ENCODE measurements around the gene COPS9.

The COPS9 gene

DNA sequence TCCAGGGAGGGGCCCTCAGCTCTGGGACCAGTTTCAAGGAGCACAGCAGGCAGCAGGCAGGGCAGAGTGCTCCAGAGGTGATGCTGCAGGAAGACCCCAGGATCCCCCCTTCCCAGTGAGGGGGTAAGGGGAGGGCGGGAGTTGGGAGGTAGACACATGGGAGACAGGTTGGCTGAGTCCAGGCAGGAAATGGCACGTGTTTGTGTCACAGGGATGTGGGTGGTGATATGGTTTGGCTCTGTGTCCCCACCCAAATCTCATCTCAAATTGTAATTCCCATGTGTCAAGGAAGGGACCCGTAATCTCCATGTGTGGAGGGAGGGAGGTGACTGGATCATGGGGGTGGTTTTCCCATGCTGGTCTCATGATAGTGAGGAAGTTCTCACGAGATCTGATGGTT lies 29.6 kb upstream of the COPS9 start:
- DNase-seq: no peak

DNA sequence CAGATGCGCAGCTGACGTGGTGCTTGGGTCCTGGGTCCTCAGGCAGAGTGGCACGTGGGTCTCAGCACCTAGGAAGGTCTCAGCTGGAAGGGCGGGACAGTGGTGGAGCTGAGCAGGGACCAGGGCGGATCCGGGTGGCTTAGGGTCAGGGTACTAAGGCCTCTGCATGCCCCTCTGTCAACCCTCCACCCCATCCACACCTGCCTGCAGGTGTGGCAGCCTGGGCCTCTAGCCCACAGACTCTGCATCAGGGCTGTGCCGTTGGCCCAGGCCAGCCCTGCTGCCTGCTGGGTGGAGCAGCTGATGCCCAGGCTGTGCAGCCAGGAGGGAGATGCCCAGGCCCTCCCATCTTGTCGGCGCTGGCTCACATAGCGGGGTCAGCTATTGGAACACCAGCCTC lies 28.9 kb upstream of the COPS9 start:
- DNase-seq: no peak

DNA sequence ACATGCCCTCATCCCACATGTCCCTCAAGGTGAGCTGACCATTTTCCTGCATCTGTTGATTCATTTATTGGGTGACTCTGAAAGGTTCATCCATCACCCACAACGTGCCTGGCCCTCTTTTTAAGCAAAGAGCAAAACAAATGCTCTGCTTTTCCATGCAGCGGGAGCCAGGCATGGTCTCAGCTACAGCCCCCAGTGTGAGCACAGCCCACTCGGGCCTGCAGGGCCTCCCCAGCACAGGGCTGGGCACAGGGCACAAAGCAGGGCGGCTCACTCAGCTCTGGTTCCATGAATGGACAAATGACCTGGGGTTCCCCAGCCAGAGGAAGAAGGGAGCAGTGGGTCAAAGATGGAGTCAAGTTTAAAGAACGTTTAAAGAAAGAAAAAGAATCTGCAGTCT lies 28.5 kb upstream of the COPS9 start:
- DNase-seq: no peak

DNA sequence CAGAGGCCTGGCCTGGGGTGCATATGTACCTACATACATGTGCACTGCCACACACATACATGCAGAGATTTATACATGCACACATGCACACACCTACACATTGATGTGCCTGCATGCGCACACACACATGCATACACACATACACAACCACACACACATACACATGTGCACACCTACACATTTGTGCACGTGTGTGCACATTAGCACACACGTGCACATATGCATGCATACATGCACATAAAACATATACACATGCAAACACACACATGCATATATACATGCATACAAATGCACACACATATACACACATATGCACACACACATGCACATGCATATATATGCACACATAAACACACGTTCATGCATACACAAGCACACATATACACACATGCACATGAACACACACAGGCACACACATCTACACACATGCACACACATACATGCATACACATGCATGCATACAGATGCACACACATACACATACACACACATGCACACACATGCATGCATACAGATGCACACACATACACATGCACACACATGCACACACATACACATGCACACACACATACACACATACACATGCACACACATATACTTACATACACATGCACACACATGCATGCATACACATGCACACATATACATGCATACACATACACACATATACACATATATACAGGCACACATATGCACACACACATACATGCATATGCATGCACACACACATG lies 27.9 kb upstream of the COPS9 start:
- DNase-seq: no peak

DNA sequence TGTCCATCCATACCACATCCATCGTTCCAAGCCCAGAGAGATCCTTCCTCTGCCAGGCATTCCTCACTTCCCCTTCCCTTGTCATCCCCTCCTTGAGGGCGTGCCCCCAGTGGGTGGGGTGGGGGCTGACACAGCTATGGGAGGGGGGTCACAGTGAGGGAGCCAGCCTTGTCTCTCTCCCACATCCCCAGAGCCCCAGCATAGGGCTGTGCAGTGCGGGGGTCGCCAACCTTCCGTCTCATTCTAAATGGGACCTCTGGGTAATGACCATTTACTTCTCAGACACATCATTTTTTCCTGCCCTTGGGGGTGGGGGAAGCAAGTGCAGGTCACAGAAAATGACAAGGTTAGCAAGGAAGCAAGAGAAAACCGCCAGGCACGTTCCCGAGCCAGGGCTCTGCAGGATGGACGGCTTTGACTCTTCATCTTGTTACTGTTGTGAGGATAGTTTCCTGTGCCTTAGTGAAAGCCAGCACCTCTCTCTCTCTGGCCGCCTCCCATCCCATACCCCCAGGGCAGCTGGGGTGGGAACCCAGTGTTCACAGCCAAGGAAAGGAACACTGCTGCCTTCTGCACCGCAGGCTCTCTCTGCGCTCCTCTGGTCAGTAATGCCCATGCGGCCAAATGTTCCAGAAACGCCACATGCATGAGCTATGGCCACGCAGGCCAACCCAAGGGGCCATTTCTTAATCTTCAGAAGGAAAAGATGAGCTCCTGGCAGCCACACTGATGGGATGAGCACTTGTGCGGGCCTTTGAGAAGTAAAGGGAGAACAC lies 27.0 kb upstream of the COPS9 start:
- DNase-seq: no peak

DNA sequence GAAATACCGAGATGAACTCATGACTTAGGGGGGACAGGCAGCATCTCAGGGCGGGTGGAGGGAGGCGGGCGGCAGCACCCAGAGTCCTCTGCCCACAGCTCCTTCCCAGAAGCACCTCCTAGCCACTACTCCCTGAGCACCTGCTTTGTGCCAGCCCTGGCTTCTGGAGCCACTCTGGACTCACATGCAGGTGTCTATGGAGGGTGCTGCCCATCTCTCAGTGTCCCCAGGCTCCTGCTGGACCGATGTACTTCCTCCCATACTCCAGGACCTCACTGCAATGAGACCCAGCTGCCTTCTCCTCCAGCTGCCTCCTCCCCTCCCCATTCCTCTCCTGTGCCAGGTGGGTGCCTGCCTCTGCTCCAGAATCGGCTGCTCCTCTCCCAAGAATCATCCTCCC lies 26.4 kb upstream of the COPS9 start:
- no peak for DNase-seq

DNA sequence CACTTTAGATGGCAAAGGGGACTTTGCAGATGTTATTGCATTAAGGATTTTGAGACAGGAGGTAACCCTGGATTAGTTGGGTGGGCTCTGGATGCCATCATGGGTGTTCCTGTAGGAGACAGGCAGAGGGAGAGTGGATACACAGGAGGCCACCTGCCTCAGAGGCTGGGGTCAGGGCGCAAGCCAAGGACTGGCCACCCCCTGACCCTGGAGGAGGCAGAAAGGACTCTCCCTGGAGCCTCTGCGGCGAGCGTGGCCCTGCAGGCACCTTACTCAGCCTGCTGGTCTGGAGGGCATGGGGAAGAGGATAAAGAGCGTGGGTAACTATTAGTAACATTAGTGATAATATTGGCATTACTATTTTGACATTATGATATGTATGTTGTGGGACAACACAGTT lies 25.9 kb upstream of the COPS9 start:
- no peak for DNase-seq

DNA sequence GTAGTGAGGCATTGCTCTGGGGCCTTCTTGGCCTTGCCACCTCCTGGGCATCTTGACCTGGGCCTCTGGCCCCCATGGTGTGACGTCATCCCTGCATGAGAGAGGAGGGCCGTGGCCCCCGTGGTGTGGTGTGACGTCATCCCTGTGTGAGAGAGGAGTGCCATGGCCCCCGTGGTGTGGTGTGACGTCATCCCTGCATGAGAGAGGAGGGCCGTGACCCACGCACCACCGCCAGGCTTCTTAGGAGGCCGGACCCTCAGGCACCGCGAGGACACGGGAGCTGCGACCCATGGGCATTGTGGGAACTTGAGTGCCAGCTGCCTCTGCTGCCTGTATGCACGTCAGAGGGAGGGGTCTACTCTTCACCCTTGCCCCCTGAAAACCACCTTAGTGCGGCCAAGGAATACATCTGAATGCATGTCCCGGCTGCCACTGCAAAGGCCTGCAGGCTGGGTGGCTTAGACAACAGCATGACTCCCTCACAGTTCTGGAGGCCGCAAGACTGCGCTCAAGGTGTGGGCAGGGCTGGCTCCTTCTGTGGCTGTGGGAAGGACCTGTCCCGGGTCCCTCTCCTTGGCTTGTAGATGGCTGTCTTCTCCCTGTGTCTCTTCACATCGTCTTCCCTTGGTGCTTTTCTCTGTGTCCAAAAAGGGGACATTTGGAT lies 25.1 kb upstream of the COPS9 start:
- no peak for DNase-seq

DNA sequence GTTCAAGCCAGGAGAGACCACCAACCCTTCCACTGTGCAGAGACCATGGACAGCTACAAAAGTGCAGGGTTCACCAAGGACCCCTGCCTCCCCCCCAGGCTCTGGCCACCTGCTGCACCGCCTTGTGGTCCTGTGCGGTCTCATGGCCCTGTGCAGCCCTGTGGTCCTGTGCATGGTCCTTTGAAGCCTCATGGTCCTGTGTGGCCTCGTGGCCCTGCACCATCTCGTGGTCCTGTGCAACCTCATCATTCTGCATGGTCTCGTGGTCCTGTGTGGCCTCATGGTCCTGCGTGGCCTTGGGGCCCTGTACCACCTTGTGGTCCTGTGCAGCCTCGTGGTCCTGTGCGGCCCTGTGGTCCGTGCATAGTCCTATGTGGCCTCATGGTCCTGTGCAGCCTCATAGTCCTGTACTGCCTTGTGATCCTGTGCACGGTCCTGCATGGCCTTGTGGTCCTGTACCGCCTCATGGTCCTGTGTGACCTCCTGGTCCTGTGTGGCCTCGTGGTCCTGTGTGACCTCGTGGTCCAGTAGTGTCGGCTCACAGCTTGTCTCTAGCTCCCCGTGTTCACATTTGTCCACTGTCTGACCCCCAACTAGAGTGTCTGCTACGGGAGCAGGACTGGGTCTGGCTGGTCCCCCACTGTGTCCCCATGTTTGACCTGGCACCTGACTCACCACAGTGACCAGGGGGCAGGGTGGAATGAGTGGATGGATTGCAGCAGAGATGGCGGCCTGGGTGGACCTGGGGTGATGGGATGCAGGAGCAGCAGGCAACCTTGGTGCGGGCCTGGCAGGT lies 24.4 kb upstream of the COPS9 start:
- no peak for DNase-seq

DNA sequence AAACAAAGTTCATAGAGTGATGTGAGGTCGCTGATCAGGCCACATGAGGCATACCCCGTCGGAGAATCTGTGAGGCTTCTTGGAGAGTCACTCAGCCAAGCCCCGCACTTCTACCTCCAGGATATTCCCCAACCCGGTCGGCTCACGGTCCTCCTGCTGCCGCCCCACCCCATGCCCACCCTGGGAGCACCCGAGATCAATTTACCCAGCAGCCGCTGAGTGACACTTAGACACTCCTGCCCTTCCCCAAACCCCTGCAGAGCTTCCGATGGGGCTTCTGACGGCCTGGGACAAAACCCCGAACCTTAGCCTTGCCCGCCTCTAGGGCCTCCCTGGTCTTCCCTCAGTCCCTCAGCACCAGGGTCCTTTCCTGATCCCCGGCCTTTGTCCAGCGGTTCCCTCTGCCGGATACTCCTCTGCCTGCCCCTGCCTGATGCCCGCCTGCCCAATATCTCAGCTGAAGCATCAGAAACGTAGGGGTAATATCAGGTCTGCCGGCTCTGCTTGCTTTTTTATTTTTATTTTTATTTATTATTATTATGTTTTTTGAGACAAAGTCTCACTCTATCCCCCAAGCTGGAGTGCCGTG lies 23.2 kb upstream of the COPS9 start:
- DNase-seq: no peak

DNA sequence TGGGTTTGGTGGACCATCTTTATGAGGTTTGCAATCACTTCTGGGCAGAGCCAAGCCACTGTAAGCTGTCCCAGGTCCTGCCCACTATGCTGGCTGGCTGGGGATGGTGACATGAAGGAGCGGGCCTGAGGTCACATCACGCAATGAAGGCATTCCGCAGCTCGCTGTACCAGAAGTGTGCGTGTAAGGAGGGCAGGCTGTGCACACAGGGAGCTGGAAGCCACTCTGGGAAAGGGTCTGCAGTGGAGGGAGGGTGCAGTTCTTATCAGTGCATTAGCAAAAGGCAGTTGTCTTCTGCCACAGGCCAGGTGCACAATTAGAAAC lies 21.0 kb upstream of the COPS9 start:
- DNase-seq: no peak

DNA sequence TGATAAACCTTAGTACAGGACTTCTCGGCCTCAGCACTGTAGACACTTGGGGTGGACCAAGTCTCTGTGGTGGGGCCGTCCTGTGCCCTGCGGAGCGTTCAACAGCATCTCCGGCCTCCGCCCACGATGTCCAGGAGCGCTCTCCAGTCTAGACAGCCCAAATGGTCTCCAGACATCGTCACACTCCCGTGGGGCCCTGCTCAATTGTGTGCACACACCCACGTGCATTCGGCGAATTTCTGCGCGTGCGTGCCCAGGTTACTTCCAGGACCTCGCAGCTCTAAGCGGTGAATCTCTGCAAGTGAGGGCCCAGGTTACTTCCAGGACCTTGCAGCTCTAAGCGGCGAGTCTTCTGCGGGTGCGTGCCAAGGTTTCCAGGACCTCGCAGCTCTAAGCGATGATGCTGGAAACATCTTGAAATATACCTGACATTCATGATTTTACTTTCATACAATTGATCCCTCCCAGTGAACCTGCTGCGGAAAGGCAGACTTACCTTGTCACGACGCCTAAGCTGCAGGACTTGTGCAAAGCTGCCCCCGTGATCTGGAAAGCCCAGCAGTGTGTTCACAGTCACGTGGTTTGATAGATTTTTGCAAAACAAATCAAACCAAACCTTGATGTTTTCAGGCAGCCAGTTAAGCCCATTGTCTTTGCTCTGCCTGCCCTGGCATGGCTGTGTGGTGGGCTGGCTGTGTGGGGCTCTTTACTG lies 20.5 kb upstream of the COPS9 start:
- no peak for DNase-seq

DNA sequence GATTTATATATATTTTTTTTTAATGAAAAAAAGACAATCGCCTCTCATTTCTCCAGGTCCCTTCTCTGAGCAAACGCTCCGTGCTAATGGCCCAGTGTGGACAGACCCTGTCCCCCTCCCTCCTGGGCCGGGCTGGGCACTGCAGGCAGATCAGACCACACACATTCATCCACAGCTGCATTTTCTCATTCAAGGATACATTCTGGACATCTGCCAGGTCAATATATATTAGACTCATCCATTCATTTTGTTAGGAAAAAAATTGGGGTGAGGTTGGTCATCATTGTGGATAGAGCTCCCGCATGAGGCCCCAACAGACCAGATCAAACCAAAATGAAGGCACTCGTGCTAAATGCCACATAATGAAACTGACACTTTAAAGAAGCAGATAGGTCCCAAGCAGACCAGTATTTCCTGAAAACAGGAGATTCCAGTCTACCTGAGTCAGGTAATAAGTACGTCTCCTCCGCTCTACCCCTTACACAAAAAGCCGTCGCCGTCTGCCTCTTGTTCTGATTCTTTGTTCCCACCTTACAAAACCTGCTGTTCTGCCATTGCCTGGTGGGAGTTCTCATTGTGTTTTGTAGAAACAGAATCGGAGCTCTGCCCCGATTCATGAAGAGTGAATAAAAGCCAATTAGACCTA lies 19.8 kb upstream of the COPS9 start:
- DNase-seq: no peak

DNA sequence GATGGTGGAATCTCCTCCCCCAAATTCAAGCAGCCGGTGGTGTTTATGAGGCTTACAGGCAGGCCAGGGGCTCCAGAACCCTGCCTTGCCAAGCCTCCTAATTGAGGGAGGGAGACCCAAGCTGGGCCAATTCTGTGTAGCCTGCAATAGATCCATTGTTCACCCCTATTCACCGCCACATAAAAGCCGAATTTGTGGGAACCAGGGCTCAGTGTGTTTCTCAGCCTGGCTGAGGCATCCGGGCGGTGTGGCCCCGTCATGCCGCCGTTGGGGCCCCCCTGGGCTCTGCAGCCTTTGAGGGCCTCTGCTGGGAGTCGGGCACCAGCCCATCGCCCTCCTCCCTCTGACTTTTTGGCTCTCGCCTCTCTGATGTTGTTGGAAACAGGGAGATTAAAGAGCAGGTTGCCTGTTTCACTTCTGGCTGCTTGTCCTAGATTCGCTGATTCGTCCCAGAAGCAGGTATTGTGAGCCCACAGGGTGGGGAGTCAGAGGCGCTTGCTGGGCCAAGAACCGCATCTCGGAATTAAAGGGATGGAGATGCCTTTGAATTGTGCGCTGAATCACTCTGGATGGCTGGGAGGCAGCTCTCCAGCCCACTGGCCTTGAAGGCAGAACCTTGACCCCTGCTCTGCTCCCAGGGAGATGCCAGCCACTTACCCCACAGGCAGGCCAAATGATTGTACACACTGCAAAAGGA lies 19.1 kb upstream of the COPS9 start:
- no peak for DNase-seq

DNA sequence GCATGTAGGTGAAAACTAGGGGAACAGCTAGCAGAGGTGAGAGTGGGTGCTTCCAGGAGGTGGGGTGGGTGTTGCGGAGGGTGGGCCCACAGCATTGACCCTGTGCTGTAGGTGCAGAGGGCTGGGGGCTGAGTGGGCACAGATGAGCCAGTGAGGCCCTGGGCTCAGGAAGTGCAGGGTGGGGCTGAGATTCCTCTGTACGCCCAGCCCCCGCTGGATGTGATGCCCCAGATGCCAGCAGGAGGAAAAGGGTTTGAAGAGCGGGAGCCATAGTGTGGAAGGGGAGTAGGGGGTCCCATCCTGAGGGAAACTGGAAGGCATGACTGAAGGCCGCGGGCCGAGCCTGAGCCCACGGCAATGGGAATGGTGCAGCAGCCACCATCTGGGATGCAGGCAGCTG lies 18.5 kb upstream of the COPS9 start:
- no peak for DNase-seq

DNA sequence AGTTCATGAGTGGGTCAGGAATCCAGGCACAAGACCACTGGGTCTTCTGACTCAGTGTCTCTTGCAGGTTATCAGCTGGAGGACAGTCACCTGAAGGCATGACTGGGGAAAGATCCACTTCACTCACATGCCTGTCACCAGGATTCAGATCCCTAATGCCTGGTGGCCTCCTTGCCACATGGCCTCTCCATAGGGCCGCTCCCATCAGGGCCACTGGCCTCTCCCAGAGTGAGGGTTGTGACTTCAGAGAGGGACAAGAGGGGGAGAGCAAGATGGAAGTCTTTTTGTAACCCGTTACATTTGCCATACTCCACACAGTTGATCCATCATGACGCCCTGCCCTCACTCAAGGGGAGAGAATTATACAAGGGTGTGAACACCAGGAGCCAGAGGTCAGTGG lies 17.3 kb upstream of the COPS9 start:
- DNase-seq: no peak

DNA sequence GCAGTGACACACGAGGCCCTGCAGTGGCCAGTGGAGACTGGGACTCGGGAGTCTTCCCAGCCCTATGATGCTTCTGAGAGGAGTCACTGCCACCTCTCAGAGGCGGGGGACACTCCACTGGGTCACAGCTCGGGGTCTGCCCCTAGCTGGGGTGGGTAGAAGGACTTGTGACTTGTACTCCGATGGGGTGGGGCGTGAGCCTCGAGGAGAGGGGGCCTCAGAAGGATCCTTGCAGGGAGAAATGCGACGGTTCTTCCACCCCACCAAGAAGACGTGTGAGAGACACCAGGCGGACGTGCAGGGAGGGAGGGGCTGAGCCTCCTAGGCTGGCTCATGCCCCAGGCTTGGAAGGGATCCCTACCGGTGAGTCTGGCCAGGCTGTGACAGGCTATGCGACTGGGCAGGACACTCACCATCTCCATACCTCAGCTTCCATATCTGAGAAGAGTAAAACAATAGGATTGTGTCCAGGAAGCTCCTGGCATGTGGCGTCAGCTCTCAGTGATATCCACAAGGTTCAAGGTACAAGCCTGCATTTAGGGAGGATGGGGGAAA lies 15.4 kb upstream of the COPS9 start:
- DNase-seq: no peak

DNA sequence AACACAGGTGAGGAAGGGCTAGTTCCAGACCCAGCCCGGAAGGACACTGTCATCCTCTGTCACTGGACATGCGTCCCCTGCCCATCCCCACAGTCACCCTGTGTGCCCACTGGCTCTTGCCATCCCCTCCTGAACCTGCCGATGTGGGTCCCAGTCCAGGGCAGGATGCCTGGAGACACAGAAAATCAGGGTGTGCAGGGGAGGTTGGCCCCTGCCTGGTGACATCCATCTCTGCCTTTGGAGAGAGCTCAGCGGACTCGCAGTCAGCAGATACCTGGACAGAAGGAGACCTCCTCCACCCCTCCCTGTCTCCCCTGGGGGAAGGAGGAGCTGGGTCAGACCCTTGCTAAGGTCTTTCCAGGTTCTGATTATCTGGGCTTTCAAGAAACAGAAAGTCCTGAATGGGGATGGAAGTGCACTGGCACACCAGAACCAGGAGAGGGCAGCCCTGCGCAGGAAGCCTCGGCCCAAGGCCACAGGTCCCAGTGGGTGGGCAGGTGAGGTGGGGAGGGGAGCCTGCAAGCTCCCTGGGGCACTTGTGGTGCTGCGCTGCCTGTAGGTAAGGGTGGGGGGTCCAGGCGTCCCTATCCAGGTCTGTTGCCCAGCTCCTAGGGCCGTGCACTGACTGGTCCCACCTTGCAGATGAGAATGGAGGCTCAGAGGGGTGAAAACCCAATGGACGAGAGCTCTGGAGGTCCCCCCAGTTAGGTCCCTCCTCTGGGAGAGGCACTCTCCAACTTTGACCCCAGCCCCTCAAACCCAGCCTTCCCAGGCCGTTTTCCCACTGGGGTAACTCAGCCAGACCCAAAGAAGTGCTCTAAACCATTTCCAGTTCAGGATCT lies 14.1 kb upstream of the COPS9 start:
- no peak for DNase-seq

DNA sequence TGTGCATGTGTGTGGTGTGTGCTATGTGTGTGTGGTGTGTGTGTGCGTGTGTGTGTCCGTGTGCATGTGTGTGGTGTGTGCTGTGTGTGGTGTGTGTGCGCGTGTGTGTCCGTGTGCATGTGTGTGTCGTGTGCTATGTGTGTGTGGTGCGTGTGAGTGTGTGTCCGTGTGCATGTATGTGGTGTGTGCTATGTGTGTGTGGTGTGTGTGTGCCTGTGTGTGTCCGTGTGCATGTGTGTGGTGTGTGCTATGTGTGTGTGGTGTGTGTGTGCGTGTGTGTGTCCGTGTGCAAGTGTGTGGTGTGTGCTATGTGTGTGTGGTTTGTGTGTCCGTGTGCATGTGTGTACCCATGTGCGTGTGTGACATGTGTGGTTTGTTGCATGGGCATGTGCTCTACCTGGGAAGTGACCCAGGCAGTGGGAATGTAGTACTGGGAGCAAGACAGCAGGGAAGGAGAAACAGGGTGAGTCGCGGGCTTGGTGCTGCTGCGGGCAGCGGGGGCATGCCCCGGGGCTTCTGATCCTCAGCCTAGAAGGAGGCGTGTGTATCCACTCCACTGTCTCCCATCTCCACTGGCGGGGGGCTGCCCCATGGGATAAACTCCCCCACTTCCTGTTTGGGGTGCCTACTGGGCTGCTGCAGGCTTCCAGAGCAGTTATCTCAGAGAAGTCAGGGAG lies 11.9 kb upstream of the COPS9 start:
- no peak for DNase-seq
